NCI-H2107 treated with DMSO at 0.1 percent for 48 hours (cell line): ENCODE results near the gene TPSB2.
"Not testable (repeated sequence)": the region's sequence is repeated elsewhere in the genome, so short reads cannot be mapped to it uniquely, and the experiment has no call there.

Experiments
- DNase-seq: peaks from one replicate; lab custom pipeline; 2025; ENCODE audit not compliant: unreplicated experiment; lab: John Stamatoyannopoulos, UW

TPSB2 gene

GRCh38 chr16:1241081-1241480 is 11.1 kb upstream of the TPSB2 start:
- not testable (repeated sequence) for DNase-seq

GRCh38 chr16:1240436-1240835 is 10.5 kb upstream of the TPSB2 start, which contains the start of gene TPSAB1:
TSS of gene TPSAB1 (plus strand) at chr16:1240705. CDS start at chr16:1240939, 234 bp downstream.
- not testable (repeated sequence) for DNase-seq

- not testable (repeated sequence) for DNase-seq
These were observed 9.6 kb upstream of the TPSB2 start for GRCh38 chr16:1239575-1239974.

- DNase-seq = not testable (repeated sequence)
These were observed 8.9 kb upstream of the TPSB2 start for GRCh38 chr16:1238909-1239308.

GRCh38 chr16:1237990-1238389 is 8.0 kb upstream of the TPSB2 start:
- DNase-seq = no peak

GRCh38 chr16:1236659-1237058 is 6.7 kb upstream of the TPSB2 start:
- DNase-seq = not testable (repeated sequence)

- DNase-seq = not testable (repeated sequence)
These were observed 2.2 kb upstream of the TPSB2 start for GRCh38 chr16:1232049-1232748.

GRCh38 chr16:1231301-1231700 is 1.3 kb upstream of the TPSB2 start:
- DNase-seq = not testable (repeated sequence)

- DNase-seq = not testable (repeated sequence)
These were observed 658 bp upstream of the TPSB2 start for GRCh38 chr16:1230471-1231212.

GRCh38 chr16:1229476-1229875 is 508 bp downstream of the TPSB2 start:
- not testable (repeated sequence) for DNase-seq

- not testable (repeated sequence) for DNase-seq
These were observed 1.8 kb downstream of the TPSB2 start for GRCh38 chr16:1228227-1228626.

GRCh38 chr16:1226692-1227091 is 3.3 kb downstream of the TPSB2 start:
- DNase-seq = not testable (repeated sequence)

GRCh38 chr16:1225728-1226311 is 4.2 kb downstream of the TPSB2 start:
- DNase-seq = not testable (repeated sequence)

GRCh38 chr16:1225051-1225451 is 4.9 kb downstream of the TPSB2 start, which contains the start of gene TPSG1:
TSS of gene TPSG1 (minus strand) at chr16:1225268. CDS start at chr16:1225252, 16 bp downstream.
- DNase-seq = no peak

GRCh38 chr16:1224558-1224957 is 5.4 kb downstream of the TPSB2 start:
- DNase-seq = no peak

- DNase-seq = no peak
These were observed 6.4 kb downstream of the TPSB2 start for GRCh38 chr16:1223355-1224214.

GRCh38 chr16:1222553-1223354 is 7.2 kb downstream of the TPSB2 start:
- no peak for DNase-seq

- DNase-seq = no peak
These were observed 8.1 kb downstream of the TPSB2 start for GRCh38 chr16:1221628-1222552.
